T-helper 2 cell treated with Interferon-gamma antibody and Interleukin-4, amounts not matched to agents 100 ng/mL and 5 ng/mL, for 36 hours (primary cell): ENCODE measurements around the gene TMEM150C. TPM values are rescaled to one million over a fixed set of nuclear protein-coding genes. Genes with fewer than 3 reads are reported as not detected.
"Not testable (repeated sequence)": the region's sequence is repeated elsewhere in the genome, so short reads cannot be mapped to it uniquely, and the experiment has no call there.

Experiments
- intact Hi-C: fragments of 100-400 bp; cut with micrococcal nuclease; formaldehyde crosslinking; loops from one replicate; pipeline ENCODE4 v1.15.1; 2023
- total RNA-seq: library from RNA; stranded (reverse); gene quantifications from 2 replicates; pipeline ENCODE4 v1.2.3, GENCODE V29; 2022

Gene TMEM150C
- total RNA-seq, 1 donor from 2014 or later = not detected

DNA sequence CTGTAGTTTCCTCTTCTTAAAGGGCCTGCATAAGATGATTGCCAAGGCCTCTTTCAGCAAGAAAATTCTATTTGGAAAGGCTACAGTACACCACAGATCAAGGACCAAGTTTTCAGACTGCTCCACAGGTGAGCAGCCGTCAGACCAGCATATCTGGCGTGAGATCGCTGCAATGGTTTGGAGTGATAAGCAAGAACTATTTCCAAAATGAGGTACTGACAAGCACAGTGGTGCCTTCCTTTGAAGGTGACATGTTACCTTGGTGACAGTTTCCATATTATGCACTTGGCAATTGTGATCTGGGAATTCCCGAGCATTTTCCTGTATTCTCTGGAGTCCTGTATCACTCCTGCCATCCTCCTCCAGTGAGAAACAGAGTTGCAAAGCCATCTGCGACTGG is 7.3 kb upstream of the TMEM150C start:
- intact Hi-C loops = no loop called here

DNA sequence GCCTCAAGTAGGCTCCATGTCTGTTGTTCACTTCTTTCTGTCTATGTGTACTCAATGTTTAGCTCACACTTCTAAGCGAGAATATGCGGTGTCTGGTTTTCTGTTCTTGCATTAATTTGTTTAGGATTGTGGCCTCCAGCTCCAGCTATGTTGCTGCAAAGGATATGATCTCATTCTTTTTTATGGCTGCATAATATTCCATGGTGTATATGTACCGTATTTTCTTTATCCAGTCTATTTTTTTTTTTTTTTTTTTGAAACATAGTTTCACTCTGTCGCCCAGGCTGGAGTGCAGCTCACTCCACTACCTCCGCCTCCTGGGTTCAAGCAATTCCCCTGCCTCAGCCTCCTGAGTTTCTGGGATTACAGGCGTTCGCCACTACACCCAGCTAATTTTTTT is 5.7 kb upstream of the TMEM150C start:
- intact Hi-C loops = no loop called here

DNA sequence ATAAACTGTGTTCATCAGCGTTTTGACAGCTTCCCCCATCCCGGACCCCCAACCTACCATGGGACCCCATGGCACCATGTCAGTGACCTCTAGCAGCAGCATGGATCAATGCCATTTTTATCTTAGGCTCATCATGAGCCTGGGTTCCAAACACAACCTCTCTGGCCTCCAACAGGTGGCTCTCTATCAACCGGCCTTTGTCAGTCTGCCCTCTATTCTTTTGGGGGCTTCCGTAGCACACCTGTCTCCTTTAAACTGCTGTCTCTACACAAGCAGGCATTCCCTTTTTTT is 721 bp upstream of the TMEM150C start:
- intact Hi-C loops = no loop called here

DNA sequence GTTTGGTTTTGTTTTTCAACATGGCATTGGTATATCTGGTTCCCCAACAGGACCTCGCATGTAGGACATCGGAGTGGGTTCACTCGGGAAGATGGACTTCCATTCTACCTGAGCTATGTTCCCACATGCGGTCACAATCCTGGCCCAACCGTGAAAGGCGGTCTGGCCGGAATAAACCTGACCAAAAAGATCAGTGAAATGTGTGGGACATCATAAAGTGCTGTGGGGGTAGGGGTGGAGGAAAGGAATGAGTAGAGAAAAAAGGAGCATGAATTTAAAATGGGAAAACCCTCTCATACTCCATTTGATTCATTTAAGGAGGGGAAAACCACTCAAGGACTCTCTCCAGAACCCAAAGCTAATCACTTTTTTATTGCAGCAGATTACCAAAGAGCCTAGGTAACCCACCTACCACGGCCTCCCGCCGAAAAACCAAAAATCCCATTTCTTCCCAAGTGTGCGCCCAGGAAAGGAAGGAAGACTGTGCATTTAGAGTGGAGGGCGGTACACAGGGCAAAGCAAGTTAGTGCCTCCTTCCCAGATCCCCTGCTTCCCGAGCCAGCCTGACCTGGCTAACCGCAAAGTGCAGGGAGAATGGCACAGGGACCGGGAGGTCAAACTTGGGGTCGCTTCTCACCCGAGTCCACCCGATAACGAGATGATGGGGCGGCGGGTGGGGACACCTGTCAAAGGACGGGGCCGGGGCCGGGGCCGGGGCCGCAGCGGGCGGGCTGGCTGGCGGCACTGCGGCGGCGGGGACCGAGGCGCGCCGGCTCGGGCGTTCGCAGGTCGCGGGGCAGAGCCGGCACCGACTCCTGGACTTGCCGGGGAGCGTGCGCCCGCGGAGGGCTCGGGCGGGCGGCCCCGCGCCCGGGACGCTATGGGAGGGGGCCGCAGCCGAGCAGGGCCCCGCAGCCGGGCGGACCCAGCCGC is 669 bp downstream of the TMEM150C start:
- intact Hi-C loops = no loop called here

DNA sequence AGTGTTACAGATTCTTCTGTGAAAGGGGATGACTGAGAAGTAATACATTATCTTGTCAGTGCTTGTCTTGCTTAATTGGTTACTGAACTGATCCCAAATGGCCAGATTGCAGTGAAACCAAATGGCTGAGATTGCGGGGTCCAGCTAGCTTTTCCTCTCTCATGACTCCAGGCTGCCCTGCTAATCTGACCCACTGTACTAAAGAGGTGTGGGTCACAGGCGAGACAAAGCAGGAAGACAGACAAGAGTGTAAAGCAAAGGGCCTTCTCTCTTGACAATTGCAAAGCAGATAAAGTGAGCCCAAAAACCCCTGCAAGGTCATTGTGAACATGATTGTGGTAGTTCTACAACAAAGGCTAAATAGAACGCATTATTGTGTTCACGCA is 2.1 kb downstream of the TMEM150C start:
- intact Hi-C loops = no loop called here

DNA sequence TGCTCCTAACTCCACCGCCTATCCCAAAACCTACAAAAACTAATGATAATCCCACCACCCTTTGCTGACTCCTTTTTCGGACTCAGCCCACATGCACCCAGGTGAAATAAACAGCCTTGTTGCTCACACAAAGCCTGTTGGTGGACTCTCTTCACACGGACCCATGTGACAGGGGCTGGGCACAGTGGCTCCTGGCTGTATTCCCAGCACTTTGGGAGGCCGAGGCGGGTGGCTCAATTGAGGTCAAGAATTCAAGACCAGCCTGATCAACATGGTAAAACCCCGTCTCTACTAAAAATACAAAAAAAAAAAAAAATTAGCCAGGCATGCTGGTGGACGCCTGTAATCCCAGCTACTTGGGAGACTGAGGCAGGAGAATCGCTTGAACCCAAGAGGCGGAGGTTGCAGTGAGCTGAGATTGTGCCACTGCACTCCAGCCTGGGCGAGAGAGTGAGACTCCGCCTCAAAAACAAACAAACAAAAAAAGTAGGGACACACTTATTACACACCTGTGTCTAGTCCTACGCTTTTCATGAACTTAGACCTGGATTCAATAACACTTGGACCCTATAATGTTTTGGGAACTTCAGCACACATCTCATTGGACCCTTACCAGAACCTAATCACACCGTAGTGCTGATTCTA is 2.6 kb downstream of the TMEM150C start:
- intact Hi-C loops = not testable (repeated sequence)

DNA sequence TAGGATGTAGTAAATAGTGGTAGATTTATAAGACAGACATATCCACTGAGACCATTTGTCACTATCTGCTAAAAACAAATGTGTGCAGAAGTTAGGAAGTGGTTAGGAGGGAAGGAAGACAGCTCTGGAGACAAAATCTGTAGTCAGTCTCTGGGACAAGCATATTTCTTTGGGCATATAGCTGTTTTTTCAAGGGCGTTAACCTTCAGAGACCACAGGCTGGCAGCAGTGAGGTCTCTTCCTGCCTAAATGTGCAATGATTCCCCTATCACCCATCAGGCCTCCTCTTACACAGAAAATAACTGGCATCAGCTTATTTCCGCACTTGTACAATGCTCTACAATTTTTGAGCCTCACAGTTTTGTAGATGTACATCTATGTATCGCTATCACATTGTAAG is 6.5 kb downstream of the TMEM150C start:
- intact Hi-C loops = no loop called here

DNA sequence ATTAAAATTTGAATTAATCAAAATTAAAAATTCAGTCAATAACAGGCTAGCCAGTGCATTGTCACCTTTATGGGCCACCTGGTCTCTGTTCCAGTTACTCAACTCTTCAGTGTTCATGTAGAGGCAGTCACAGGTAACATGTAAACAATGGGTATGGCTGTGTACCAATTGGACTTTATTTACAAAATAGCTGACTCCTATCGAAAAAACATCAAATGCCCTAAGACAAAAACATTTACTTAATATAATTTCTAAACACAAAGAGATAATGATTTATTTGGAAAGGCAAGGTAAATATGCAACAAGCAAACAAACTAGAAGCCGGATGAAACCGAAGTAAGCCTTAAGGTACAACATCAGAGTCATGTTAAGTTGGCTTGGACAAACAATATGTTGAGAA is 8.8 kb downstream of the TMEM150C start:
- intact Hi-C loops = no loop called here

DNA sequence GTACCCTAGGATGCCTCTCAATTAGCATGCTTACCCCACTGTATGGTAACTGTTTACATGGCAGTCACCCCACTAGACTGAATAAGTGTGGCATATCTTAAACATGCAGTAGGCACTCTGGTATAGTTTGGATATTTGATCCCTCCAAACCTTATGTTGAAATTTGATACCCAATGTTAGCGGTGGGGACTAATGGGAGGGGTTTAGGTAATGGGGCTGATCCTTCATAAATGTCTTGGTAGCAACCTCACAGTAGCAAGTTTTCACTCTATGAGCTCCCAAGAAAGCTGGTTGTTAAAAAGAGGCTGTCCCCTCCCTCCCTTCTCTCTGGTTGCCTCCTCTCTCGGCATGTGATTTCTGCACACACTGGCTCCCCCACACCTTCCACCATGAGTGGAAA is 10.1 kb downstream of the TMEM150C start:
- intact Hi-C loops = no loop called here

DNA sequence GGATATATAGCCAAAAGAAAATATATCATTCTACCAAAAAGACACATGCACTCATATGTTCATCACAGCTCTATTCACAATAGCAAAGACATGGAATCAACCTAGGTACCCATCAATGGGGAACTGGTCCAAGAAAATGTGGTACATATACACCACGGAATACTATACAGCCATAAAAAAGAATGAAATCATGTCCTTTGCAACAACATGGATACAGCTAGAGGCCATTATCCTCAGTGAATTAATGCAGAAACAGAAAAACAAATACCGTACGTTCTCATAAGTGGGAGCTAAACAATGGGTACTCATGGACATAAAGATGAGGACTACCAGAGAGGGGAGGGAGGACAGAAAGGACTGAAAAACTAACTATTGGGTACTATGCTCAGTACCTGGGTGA is 13.9 kb downstream of the TMEM150C start:
- intact Hi-C loops = not testable (repeated sequence)

DNA sequence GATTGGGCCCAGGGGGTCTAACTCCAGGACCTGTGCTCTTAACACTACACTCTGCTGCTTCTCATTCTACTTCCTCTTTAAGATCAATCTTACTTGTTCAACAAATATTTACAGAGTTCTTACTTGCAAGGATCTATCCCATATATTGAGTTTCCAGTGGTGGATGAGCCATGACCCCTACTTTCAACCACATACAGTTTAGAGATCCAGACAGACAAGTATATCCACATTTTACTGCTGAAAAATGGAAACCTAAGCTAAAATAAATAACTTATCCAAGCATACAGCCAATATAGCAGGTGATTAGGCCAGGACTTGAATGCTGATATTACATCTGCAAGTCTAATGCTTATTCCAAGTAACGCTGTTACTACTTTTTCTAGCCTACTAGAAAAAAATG is 18.7 kb downstream of the TMEM150C start:
- intact Hi-C loops = no loop called here

DNA sequence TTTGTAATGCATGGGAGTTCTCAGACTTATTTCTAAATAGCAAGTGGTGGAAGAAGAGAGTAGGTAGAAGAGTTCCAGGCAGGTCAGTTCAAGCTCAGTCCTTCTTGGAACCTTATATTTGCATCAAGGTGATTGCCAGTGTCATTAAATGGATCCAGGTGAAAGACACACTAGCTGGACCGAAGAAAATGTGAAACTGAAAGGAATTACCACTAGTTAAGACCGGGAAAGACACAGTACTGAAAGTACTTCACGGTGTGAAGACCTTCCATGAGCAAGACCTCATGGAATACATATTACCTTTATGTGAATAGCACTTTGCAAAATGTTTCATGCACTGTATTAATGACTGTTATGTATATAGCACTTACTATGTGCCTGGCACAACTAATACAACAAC is 19.1 kb downstream of the TMEM150C start:
- intact Hi-C loops = no loop called here

DNA sequence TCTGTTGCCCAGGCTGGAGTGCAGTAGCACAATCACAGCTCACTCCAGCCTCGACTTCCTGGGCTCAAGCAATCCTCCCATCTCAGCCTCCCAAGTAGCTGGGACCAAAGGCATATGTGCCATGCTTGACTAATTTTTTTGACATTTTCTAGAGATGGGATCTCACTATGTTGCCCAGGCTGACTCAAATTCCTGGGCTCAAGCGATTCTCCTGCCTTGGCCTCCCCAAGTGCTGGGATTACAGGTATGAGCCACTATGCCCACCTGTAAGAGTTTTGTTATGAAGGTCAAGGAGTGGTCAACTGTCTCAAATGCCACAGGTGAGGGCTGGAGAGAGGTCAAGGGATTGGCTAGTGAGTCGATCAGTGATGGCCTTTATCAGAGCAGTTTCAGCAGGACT is 32.5 kb downstream of the TMEM150C start:
- intact Hi-C loops = no loop called here

DNA sequence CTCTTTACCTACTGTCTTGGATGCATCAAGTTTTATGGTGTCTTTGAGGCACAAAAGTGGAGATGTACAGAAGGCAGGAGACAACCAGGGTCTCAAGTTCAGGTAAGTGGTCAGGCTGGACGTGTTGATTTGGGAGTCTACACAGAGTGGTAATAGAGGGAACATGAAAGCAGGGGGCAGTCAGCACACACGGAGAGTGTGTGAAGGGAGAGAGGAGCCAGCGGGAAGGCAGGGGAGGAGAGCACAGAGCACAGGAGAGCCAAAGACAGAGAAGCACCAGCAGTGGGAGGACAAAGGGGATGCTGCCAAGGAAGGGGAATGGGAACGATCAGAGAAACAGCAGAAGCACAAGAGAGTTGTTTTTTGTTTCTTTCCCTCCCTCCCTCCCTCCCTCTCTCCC is 32.9 kb downstream of the TMEM150C start:
- intact Hi-C loops = no loop called here

DNA sequence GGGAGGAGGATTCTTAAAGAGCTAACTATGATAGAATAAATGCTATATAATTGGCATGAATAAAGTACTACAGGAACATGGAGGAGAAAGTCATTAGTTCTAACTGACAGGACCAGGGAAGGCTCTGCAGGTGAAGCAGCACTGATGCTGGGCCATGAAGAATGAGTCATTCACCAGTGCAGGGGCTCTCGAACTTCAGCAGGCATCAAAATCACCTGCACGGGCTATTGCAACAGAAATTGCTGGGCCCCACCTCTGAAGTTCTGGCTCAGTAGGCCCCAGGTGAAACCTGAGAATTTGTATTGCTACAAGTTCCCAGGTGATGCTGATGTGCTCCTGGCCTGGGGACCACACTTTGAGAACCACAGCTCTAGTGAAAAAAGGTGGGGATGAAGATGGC is 33.7 kb downstream of the TMEM150C start:
- intact Hi-C loops = no loop called here

DNA sequence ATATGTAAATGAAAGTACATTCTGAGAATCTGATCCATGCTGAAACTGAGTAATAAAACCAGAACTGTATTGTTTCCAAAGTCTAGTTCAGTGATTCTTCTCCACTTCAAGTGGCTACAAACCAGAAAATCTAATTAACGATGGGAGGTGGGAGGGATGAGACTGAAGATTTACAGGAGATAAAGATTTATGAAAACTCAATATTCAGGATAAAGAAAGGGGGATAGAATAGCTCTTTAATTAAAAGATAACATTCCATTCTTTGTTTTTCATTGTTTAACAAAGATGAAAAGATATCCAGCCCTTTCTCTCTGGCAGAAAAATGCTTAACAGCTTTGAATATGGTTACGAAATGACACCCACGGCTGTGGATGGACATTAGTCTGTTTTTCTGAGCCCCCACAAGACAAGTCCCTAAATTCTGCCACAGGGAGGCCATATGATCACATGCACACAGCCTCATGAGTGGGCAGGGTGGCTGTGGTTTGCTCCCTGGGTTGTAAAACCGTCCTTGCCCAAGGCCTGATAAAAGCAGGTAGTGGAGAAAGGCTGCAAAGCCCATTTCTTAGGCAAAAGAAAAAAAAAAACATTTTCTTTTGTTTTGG is 36.4 kb downstream of the TMEM150C start:
- intact Hi-C loops = no loop called here

DNA sequence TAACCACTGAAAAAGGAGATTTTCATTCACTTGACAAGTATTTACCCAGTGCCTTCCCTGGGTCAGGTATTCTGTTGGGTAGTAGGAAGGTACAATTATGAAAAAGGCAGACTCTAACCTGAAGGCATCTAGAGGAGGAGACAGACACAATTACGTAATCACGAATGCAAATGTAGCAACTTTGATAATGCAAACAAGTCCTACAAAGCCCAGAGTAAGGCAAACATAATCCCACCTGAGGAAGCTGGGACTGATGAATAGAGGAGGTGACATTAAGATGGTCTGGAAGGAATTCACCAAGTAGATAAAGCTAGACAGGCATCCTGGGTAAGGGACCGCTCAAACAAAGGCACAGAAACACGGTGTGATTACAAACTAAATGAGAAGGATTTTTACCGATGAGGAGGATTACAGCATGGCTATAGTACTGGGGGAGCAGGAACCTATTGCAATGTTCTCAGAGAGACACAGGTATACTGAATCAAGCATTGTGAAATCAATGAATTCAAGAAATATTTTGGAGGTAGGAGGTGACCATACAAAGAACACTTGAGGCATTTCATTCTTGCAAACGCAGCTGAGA is 37.1 kb downstream of the TMEM150C start:
- intact Hi-C loops = no loop called here

DNA sequence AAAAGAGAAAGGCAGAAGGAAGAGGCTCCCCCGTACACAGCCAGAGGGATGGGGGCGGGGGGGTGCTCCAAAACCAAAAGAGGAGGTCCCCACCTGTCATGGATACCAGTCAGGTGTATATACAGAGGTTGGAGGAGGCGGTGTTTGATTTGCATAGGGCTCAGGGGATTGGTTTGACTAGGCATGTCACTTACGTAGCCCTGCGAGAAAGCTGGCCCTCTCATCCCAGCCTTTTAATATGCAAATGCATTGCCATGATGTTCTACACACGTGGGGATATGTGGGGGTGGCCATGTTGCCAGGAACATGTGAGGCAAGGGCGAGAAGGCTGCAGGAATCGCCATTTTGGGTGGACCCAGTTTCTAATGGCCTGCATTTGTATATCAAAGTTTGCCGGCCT is 38.6 kb downstream of the TMEM150C start:
- intact Hi-C loops = no loop called here

DNA sequence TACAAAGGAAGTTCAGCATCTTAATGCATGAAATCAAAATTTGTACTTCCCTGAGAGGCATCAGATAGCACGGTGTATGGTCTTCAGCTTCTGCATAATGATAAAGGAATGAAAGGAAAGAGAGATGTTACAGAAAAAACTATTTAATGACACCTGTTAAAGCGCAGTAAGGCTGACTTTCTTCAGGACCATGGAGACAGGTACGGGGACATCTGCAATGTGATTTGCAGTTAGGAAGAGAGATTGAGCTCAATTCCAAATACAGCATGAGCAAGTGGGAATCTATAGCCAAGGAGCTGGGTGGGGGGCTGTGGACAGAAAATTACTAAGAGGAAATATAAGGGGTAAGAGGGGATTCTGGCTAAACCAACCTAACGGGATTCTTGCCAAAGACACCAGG is 39.3 kb downstream of the TMEM150C start:
- intact Hi-C loops = no loop called here

DNA sequence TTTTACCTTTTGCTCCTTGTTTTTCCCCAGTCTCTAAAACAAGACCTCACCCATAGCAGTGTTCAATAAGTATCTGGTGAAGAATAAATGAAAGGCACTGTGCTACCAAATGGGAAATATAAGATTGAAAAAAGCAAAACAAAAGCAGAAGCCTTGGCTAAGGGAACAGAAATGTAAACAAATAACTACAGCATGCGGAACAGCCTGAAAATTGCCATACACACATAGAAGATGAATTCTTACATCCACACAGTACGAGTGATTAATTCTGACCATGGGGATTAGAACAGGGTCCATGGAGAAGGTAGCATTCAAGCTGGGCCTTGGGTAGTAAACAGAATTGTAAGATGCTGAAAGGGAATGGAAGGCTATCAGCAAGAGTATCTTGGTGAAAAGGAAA is 40.5 kb downstream of the TMEM150C start:
- intact Hi-C loops = no loop called here

DNA sequence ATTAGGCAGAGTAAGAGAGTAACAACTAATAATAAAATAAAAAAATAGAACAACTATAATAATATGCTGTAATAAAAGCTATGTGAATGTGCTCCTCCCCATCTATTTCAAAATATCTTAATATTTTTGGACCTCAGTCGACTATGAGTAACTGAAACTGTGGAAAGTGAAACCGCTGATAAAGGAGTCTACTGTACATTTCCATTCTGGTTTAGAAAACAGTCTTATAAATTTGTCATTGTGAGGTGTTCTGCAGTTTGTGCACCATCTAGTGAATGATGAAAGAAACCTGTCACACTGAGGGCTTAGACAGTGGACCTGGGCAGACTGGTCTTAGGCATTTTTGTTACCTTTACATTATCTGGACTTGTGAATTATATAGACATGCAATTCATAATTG is 42.0 kb downstream of the TMEM150C start:
- intact Hi-C loops = no loop called here

DNA sequence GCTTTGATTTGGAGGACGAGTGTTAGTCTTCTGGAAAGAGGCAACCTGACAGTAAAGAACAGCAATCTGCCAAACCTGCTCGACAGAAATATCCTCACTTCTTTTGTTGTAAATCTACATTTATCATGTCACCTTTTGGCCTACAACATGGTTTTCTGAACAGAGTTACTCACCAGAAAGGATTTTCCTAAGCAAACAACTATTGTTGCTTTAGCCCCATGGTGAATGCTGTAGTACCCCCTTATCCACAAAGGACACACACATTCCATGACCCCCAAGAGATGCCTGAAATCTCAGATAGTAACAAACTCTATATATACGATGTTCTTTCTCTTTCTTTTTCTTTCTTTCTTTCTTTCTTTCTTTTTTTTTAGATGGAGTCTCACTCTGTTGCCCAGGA is 42.7 kb downstream of the TMEM150C start:
- intact Hi-C loops = no loop called here
